ENCODE measurements around the gene CXADR.

CXADR gene

DNA sequence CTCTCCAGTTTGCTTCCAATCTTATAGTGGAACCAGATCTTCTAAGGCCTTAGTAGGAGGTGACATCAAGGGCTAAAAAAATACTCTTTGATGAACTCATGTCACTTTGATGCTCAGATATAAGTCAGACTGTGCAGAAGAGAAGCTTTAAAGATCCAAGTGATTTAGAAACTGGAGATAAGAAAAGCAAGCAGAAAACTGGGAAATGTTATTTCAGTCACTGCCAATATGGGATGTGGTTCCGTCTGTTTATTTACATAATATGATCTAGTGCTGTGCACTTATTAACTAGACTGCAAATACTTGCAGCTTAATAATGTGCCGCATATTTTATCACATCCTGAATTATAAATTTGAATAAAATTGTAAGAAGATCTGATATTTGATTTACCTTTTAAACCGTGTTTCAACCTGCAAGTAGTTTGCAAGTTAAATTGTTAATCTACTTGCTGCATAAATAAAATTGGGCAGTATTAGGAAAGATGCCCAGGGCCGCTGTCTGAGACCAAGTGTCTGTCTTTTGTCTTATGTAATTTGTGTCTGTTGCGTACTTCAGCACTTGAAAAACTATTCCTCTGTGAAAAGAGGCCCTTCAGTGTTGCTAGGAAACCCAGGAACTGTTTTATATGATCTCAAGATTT, 29.6 kb downstream of the CXADR start:
- DNase-seq (ENCODE audit: low spot score): no peak

DNA sequence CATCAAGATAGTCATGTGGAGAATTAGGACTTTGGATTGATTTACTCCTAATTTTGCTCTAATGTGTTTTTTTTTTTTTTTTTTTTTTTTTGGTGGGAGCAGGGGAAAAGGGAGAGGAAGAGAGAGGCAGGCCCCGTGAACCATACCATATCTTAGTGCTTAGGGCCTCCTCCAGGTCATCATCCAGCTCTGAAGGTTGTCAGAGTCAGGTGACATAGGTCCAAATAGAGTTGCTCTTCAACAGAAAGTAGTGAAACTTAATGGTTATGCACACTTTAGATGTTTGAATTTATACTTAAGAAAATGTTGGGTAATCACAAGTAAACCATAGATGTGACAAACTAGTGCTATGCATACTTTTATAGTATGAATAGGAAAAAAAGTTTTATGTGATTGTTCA, 32.2 kb downstream of the CXADR start:
- no peak for DNase-seq (ENCODE audit: low spot score)

DNA sequence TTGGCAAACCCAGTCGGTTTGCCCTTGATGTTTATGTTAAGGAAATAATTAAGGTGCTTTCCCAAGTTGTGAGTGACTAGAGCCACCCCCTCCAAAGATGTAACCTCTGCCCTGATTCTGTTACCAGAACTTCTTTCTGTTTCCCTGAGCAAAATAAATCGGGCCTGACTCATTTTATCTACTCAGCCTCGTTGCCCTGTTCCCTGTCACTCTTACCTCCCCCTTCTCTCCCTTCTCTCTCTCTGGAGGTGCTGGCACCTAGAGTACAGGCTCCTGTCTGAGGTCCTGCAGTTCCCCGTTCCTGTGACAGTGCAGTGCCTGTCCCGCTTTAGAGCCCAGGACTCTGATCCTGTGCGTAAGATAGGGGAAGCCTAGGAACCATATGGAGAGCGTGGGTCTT, 35.4 kb downstream of the CXADR start:
- DNase-seq (ENCODE audit: low spot score): no peak

- DNase-seq (ENCODE audit: low spot score): no peak
Measured at GRCh38 chr21:17550671-17551308, 37.9 kb downstream of the CXADR start.

- no peak for DNase-seq (ENCODE audit: low spot score)
Measured at GRCh38 chr21:17552410-17552809, 39.6 kb downstream of the CXADR start.

DNA sequence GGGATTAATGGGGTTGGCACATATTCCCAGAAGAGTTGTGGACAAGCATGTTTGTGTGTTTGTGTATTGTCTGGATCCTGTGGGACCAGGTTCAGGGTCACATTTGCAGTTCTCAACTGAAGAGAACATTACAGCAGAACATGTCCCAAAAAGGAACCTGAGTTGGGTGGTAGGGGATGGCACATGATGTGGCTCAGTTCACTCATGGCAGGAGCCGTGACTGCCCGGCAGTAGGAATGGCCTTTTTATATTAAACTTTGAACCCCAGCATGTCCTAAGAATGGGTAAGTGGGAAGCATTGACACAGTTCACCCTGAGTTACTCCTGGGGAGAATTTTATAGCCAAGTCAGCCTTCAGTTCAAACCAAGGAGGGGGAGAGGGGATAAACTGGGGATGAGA, 41.3 kb downstream of the CXADR start:
- DNase-seq (ENCODE audit: low spot score): no peak

- peak; percentile 14 for DNase-seq (ENCODE audit: low spot score)
Measured at GRCh38 chr21:17554679-17555465, 42.0 kb downstream of the CXADR start.

DNA sequence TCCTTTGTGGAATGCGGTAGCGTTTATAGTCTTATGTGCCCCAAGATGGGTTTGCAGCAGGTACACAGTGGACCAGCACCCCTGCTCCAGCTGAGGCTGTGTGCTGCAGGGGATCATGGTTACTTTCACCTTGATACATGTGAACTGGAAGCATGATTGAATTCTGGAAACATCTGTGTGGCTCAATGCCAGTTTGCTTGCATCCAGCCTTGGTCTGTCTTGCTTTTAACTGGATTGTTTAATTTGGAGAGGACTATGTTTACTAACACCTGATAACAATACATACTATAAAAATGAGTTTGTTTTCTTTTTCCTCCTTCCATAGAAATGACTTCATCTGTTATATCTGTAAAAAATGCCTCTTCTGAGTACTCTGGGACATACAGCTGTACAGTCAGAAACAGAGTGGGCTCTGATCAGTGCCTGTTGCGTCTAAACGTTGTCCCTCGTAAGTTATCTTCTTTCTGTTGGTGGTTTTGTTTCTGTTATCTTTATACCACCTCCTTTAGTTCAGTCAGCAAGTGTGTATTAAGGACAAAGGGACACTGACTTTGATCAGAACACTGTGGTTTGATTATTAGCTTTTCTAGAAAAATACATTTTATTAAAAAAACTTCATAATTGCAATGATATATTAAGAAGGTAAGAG, 47.7 kb downstream of the CXADR start:
- no peak for DNase-seq (ENCODE audit: low spot score)

GRCh38 chr21:17570786-17571185, 57.9 kb downstream of the CXADR start:
- no peak for DNase-seq (ENCODE audit: low spot score)

- no peak for DNase-seq (ENCODE audit: low spot score)
Measured at GRCh38 chr21:17572431-17572830, 59.6 kb downstream of the CXADR start.

GRCh38 chr21:17575076-17575475, 62.2 kb downstream of the CXADR start:
- no peak for DNase-seq (ENCODE audit: low spot score)

DNA sequence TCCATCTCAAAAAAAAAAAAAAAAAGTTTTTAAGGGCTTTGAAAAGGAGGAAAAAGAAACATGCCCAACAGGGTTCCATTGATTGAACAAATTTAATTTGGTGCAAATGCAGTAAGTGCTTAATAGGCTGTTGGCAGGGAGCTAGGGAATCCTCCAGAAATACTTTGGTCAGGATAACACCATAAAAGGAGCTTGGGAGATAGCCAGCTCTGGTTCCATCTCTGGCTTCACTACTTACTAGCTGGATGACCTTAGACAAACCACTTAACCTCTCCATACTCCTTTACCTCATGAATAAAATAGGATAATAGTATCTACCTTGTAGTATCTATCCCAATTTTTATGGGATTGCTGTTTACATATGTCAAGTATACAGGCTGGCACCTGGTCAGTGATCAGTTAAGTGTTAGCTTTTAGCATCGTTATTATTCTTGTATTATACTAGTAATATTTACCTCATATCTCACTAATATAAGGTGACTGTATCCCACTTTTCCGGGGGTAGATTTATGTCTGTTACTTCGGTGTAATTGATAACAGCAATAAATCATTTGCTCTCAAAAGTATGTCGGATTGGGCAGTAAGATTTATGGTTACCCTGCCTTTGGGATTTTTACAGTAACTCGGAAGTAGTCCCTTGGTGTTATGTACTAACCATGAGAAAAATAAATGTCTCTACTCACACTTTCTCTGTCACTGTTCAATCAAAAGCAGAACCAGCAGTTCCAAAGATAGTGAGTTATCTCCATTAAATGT, 63.4 kb downstream of the CXADR start:
- no peak for DNase-seq (ENCODE audit: low spot score)

GRCh38 chr21:17577701-17578100, 64.9 kb downstream of the CXADR start:
- DNase-seq (ENCODE audit: low spot score): no peak

DNA sequence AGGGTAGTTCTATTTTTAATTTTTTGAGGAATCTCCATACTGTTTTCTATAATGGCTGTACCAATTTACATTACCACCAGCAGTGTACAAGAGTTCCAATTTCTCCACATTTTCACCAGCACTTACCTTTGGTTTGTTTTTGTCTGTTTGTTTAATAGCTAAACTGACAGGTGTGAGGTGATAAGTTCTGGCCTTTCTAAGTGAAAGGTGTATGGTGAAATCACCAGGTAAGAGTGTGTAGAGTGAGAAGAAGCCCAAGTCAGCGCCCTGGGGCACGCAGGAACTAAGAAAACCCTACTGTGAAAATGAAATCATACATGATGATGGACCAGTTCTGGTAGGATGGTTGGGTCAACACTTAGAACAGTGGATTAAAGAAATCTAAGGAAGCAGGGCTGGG, 65.3 kb downstream of the CXADR start:
- no peak for DNase-seq (ENCODE audit: low spot score)

GRCh38 chr21:17578876-17579275, 66.0 kb downstream of the CXADR start:
- DNase-seq (ENCODE audit: low spot score): no peak

GRCh38 chr21:17580319-17580718, 67.5 kb downstream of the CXADR start:
- no peak for DNase-seq (ENCODE audit: low spot score)

GRCh38 chr21:17583898-17584297, 71.1 kb downstream of the CXADR start:
- DNase-seq (ENCODE audit: low spot score): no peak

DNA sequence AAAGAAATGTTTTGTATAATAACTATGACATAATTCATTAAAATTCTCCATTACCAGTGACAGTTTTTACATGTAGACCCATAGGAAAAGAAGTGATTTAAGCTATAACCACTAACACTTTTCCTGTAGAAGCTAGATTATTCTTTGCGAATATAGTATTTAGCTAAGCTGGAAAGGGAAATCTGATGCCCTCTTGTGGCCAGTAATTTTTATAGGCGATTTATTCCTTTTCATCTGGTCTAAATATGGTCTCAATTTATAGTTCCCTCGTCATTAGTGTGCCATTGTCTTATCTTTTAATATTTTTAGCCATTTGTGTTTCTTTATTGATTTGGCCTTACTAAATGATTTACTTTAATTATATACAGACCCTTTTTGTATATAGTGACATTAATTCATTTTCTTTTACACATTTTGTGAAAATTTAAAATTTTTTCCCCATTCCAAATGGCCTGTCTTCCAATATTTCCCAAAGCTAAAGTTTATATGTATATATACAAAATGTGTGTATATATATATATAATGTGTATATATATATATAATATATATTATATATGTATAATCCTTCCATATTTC, 73.1 kb downstream of the CXADR start:
- peak; percentile 49 for DNase-seq (ENCODE audit: low spot score)

DNA sequence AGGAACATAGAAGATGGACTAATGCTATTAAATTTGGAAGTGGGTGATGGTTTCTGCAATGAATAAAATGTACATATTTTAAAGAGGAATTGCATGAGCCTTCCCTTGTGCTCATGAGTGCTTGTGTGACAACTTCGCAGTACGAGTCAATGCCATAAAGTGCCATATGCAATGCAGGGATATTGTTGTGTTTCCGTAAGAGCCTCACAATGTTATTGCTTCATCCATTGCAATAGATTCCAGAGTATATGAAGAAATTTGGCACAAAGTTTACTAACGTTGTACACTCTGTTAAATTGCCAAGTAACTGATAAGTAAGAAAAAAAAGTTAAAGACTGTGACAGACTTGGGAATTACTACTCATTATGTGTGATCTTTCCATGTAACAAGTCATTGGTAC, 77.6 kb downstream of the CXADR start:
- DNase-seq (ENCODE audit: low spot score): no peak

- no peak for DNase-seq (ENCODE audit: low spot score)
Measured at GRCh38 chr21:17597680-17598079, 84.8 kb downstream of the CXADR start.

DNA sequence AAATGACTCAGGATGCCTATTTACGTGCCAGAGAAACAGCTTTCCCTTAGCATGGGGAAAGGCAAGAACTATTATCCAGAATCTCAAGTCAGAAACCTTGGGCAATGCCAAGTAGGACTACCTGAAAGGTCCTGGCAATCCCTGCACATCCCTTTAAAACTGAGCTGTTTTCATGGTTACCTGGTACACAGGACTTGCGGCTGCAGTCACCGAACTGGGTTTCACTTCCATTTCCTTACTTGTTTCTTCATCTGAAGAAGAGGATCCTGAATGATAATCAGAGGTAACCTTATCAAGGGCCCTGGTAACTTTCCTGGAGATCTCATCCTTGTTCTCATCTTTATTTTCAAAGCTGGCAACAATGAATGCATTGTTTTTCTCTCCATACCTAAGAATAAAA, 85.6 kb downstream of the CXADR start:
- DNase-seq (ENCODE audit: low spot score): no peak

DNA sequence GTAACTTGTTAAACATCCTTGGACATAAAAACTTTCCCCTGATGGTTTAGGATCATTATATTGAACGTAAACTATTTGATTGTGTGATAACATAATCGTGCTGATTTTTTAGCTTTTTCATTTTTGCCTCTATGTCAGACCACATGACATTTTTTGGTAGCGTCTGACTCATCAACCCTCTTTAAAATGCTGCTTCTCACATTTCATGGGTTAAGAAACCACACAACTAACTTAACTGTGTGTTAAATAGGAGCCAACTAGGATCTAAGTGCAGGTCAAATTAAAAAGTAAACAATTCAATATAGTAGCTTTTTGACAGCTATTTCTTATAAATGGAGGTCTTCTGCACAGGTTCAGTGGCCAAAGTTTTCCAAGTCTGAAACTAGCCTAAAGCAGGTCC, 90.0 kb downstream of the CXADR start:
- DNase-seq (ENCODE audit: low spot score): no peak
